Tibial artery (tissue), 4 donors: Measurements from ENCODE around the gene PHF21A.

Experiments
- DNase-seq, 2 donors: peaks; one replicate each; pipeline ENCODE4 v3.0.0-alpha.2; 2019
- H3K27ac ChIP-seq, 2 donors: fragments of 200-600 bp; sonication (generic) in 1 of 2; 1 replicate in 1 of 2; 2 replicates in 1 of 2; pipeline ENCODE4 v1.5.1; 2018 to 2019; ENCODE audit warnings: mild to moderate bottlenecking in 1 of 2
- H3K27me3 ChIP-seq, 2 donors: fragments of 200-600 bp; sonication (generic) in 1 of 2; one replicate each; pipeline versions ENCODE4 v1.5.1 to v1.6.0; 2016 to 2019
- H3K36me3 ChIP-seq, 3 donors: fragments of 200-600 bp; sonication (generic) in 2 of 3; one replicate each; pipeline ENCODE4 v1.5.1; 2016 to 2019; ENCODE audit warnings: mild to moderate bottlenecking in 2 of 3
- H3K4me1 ChIP-seq, 4 donors: fragments of 200-600 bp; sonication (generic) in 2 of 4; 1 replicate in 3 of 4; 2 replicates in 1 of 4; pipeline ENCODE4 v1.5.1; 2016 to 2019
- H3K4me3 ChIP-seq, 2 donors: fragments of 200-600 bp; sonication (generic) in 1 of 2; 1 replicate in 1 of 2; 2 replicates in 1 of 2; pipeline ENCODE4 v1.5.1; 2018 to 2019; ENCODE audit warnings: mild to moderate bottlenecking in 2 of 2
- H3K9me3 ChIP-seq, 3 donors: fragments of 200-600 bp; sonication (generic) in 1 of 3; one replicate each; pipeline ENCODE4 v1.5.1; 2016 to 2019
- intact Hi-C: fragments of 100-400 bp; cut with DNase I; formaldehyde crosslinking; loops from one replicate; pipeline ENCODE4 v1.15.0; 2023; ENCODE audit warnings: low total_unique reads
- TF ChIP-seq, protein P1 (sequence below), 2 experiments: fragments of 200-600 bp in 1 of 2; fragments of 450-650 bp in 1 of 2; IDR thresholded peaks; one replicate each; pipeline ENCODE4 v1.5.1; 2017 to 2019; ENCODE audit warnings: antibody characterized with exemption in 2 of 2, mild to moderate bottlenecking in 1 of 2, moderate library complexity in 1 of 2

Gene PHF21A

DNA sequence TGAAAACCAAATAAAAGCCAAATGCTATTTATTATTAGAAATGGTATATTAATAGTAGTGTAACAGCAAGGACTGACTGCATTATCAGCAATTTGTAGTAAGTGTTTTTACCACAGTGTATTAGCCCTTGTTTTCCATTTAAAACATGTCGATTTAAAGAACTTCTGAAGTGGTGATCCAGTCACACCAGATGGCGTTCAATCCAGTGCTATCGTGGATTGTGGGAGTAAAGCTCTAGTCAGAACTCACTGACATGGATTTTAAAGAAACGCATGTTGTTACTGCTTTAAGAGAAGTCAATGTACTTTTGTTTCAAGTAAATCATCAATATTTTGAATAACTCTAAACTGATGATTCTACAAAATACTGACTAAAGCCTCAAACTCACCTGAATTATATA lies 147.7 kb downstream of the PHF21A start:
- H3K4me1 ChIP-seq: no peaks in the 10 kb centered on the region
- TF ChIP-seq, protein P1, sequence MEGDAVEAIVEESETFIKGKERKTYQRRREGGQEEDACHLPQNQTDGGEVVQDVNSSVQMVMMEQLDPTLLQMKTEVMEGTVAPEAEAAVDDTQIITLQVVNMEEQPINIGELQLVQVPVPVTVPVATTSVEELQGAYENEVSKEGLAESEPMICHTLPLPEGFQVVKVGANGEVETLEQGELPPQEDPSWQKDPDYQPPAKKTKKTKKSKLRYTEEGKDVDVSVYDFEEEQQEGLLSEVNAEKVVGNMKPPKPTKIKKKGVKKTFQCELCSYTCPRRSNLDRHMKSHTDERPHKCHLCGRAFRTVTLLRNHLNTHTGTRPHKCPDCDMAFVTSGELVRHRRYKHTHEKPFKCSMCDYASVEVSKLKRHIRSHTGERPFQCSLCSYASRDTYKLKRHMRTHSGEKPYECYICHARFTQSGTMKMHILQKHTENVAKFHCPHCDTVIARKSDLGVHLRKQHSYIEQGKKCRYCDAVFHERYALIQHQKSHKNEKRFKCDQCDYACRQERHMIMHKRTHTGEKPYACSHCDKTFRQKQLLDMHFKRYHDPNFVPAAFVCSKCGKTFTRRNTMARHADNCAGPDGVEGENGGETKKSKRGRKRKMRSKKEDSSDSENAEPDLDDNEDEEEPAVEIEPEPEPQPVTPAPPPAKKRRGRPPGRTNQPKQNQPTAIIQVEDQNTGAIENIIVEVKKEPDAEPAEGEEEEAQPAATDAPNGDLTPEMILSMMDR (IDR thresholded peaks at IDR 0.05): no peak
- H3K4me3 ChIP-seq: no peak overlapping the region
- no peak overlapping the region for H3K27ac ChIP-seq
- H3K9me3 ChIP-seq: no peaks in the 10 kb centered on the region
- H3K36me3 ChIP-seq: peaks cover 28 to 59% (median 40%) of the 10 kb centered on the region in 3 donors
- intact Hi-C loops: no loop called here
- no peak for DNase-seq
- H3K27me3 ChIP-seq: no peaks in the 10 kb centered on the region

DNA sequence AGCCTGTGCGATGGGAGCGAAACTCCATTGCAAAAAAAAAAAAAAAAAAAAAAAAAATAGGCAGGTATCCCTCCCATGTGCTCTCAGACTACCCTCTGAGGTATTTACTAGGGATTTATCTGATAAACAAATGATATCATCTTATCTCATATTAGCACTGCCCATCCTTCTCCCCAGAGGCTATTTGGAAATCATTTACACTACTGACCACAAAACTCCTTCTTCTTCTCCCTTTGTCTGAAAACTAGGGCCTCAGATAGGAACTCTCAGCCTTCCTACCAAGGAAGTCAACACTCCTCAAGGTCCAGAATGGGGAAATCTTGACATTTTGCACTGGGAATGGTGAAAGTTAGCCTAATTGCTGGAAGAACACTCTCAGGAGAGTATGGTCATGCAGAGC lies 152.4 kb downstream of the PHF21A start:
- H3K4me3 ChIP-seq: no peak overlapping the region
- H3K9me3 ChIP-seq: no peaks in the 10 kb centered on the region
- peaks cover 33 to 60% (median 49%) of the 10 kb centered on the region in 3 donors for H3K36me3 ChIP-seq
- no peaks in the 10 kb centered on the region for H3K27me3 ChIP-seq
- intact Hi-C loops: loop anchor here (10.0 kb wide), 1 partner anchor 346 kb away; no protein-coding TSS in a partner anchor
- H3K4me1 ChIP-seq: peaks cover 0 to 4% (median 0%) of the 10 kb centered on the region in 4 donors
- no peak overlapping the region for H3K27ac ChIP-seq
- TF ChIP-seq, protein P1 (IDR thresholded peaks at IDR 0.05): no peak
- DNase-seq: no peak

DNA sequence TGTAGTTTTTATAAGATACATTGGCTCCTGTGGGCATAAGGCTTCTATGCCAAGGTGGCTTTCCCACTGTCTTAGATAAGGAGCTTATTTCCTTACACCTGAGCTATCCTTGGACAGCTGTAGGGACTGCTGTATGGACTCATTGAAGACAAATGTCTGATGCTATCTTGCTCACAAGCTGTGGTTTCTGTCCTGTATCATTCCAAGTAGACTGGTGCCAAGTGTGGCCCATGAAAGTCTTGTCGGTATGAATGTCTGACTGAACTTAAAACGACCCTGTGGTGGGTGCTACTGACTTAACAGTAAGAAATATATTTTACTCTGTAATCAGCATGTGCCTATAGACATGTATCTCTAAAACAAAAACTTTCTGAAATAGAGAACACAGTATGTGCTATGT lies 153.7 kb downstream of the PHF21A start:
- Histone ChIP-seq H3K36me3 (peaks cover 33 to 65% (median 49%) of the 10 kb centered on the region in 3 donors), H3K4me1 (peaks cover 0 to 4% (median 0%) of the 10 kb centered on the region in 4 donors), H3K27ac (no peak overlapping the region), H3K9me3 (no peaks in the 10 kb centered on the region), H3K27me3 (no peaks in the 10 kb centered on the region), H3K4me3 (no peak overlapping the region)
- no peak for DNase-seq
- TF ChIP-seq, protein P1 (IDR thresholded peaks at IDR 0.05): no peak
- intact Hi-C loops: loop anchor here (2.0 to 10.0 kb wide), 2 partner anchors 35 to 347 kb away; no protein-coding TSS in a partner anchor

DNA sequence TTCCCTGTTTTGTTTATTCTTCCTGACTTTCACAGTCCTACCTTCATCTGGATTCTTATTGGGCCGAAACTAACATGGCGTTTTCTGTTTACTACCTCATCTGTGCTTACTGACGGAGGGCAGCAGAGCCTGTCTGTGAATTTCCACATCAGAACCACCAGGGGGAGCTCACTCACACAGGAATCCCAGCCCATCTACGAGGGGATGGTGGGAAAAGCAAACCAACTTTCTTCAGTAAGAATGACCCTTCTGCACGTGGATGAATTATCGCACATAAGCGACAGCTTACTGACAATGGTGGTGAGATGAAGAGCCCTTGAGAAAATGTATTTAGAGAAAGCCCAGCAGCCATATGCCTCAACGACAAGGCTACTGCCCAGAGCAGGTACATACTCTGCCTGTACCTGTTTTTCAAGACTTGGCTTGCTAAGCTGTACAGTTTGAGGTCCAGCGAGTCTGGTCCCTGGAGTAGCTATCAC lies 156.3 kb downstream of the PHF21A start:
- intact Hi-C loops: loop anchor here (10.0 kb wide), 1 partner anchor 350 kb away; no protein-coding TSS in a partner anchor
- DNase-seq: peak; percentile 59 to 70
- peaks cover 0 to 4% (median 0%) of the 10 kb centered on the region in 4 donors for H3K4me1 ChIP-seq
- H3K27me3 ChIP-seq: no peaks in the 10 kb centered on the region
- TF ChIP-seq, protein P1 (IDR thresholded peaks at IDR 0.05): peak; percentile 88 to 89
- peaks cover 31 to 63% (median 39%) of the 10 kb centered on the region in 3 donors for H3K36me3 ChIP-seq
- no peak overlapping the region for H3K4me3 ChIP-seq
- peak overlapping the region in 1 of 2 donors; percentile 16 for H3K27ac ChIP-seq
- no peaks in the 10 kb centered on the region for H3K9me3 ChIP-seq

DNA sequence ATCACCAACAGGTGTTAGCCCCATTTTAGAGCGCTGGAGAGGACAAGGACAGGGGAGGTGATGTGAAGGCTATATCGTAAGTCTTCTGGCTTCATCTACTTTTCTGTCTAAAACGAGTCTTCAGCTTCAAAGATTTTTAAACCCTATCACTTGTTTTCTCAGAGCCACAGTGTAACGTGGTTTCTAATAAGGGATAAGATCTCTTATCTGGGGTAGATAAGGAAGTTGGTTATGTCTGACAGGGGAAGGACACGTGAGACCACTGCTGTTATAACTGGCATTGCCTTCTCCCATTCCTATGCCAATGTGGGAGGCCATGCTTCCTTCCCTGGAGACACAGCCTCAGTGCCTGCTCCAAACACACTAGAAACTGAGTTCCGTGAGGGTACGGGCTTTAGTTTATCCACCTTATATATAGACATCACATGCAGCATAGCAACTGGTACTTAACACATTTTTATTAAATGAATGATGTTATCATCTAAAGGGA lies 159.5 kb downstream of the PHF21A start:
- intact Hi-C loops: loop anchor here (10.0 kb wide), 1 partner anchor 353 kb away; no protein-coding TSS in a partner anchor
- no peaks in the 10 kb centered on the region for H3K9me3 ChIP-seq
- H3K4me3 ChIP-seq: no peak overlapping the region
- TF ChIP-seq, protein P1 (IDR thresholded peaks at IDR 0.05): no peak
- H3K27ac ChIP-seq: no peak overlapping the region
- DNase-seq: no peak
- H3K4me1 ChIP-seq: peaks cover 0 to 4% (median 0%) of the 10 kb centered on the region in 4 donors
- H3K27me3 ChIP-seq: no peaks in the 10 kb centered on the region
- peaks cover 13 to 35% (median 14%) of the 10 kb centered on the region in 3 donors for H3K36me3 ChIP-seq
